GM23248 (cell line): ENCODE results near the gene HDHD2. TPM values are rescaled to one million over a fixed set of nuclear protein-coding genes. Genes with fewer than 3 reads are reported as not detected.

Experiments used
- DNase-seq: peaks from one replicate; pipeline ENCODE4 v3.0.0-alpha.2; 2015
- H2AFZ ChIP-seq: fragments of 200-600 bp; sonication (generic); 2 replicates; pipeline ENCODE4 v1.6.1; 2016; ENCODE audit warnings: antibody characterized with exemption
- H3F3A ChIP-seq: fragments of 200-600 bp; sonication (generic); 2 replicates; pipeline ENCODE4 v1.6.1; 2016; ENCODE audit warnings: mild to moderate bottlenecking, antibody characterized with exemption, mixed run types; ENCODE audit not compliant: insufficient read depth
- H3K27ac ChIP-seq: fragments of 200-600 bp; sonication (generic); 2 replicates; pipeline ENCODE4 v1.5.1; 2016; ENCODE audit warnings: mild to moderate bottlenecking
- H3K27me3 ChIP-seq: fragments of 200-600 bp; sonication (generic); replicated peaks from 2 replicates; pipeline ENCODE4 v1.6.1; 2016; ENCODE audit warnings: mild to moderate bottlenecking; ENCODE audit not compliant: insufficient read depth
- H3K36me3 ChIP-seq: fragments of 200-600 bp; sonication (generic); 2 replicates; pipeline ENCODE4 v1.6.1; 2016; ENCODE audit warnings: low read depth, mild to moderate bottlenecking
- H3K4me1 ChIP-seq: fragments of 200-600 bp; sonication (generic); 2 replicates; pipeline ENCODE4 v1.6.1; 2016; ENCODE audit warnings: mild to moderate bottlenecking; ENCODE audit not compliant: insufficient read depth
- H3K4me2 ChIP-seq: fragments of 200-600 bp; sonication (generic); one replicate; pipeline ENCODE4 v1.6.1; 2016; ENCODE audit warnings: mild to moderate bottlenecking; ENCODE audit not compliant: unreplicated experiment
- H3K4me3 ChIP-seq: fragments of 200-600 bp; sonication (generic); 2 replicates; pipeline ENCODE4 v1.5.1; 2016; ENCODE audit warnings: mild to moderate bottlenecking
- H3K79me2 ChIP-seq: fragments of 200-600 bp; sonication (generic); 2 replicates; pipeline ENCODE4 v1.6.1; 2016; ENCODE audit warnings: mild to moderate bottlenecking; ENCODE audit not compliant: insufficient read depth
- H3K9ac ChIP-seq: fragments of 200-600 bp; sonication (generic); 2 replicates; pipeline ENCODE4 v1.6.1; 2016; ENCODE audit warnings: mild to moderate bottlenecking
- H3K9me2 ChIP-seq: fragments of 200-600 bp; sonication (generic); 2 replicates; pipeline ENCODE4 v1.6.1; 2016; ENCODE audit warnings: mixed run types, mild to moderate bottlenecking, moderate library complexity; ENCODE audit not compliant: insufficient read depth
- H3K9me3 ChIP-seq: fragments of 200-600 bp; sonication (generic); one replicate; pipeline ENCODE4 v1.6.1; 2017; ENCODE audit warnings: low read depth
- H4K20me1 ChIP-seq: fragments of 200-600 bp; sonication (generic); 2 replicates; pipeline ENCODE4 v1.6.0; 2016; ENCODE audit not compliant: insufficient read depth
- EZH2 ChIP-seq: fragments of 200-600 bp; sonication (generic); IDR thresholded peaks from 2 replicates; pipeline ENCODE4 v1.6.1; 2018; ENCODE audit warnings: antibody characterized with exemption, mild to moderate bottlenecking; ENCODE audit not compliant: insufficient read depth, poor library complexity, severe bottlenecking
- EZH2phosphoT487 ChIP-seq: fragments of 200-600 bp; sonication (generic); IDR thresholded peaks from 2 replicates; pipeline ENCODE4 v1.6.1; 2018; ENCODE audit warnings: antibody characterized with exemption, moderate library complexity, mild to moderate bottlenecking, low read depth; ENCODE audit not compliant: insufficient read depth
- WGBS, 2 experiments: methylation state at CpG; one replicate each; pipeline ENCODE4 v1.1.6; 2015 to 2017; ENCODE audit warnings: low lambda C conversion rate in 2 of 2, low coverage in 1 of 2; ENCODE audit errors: missing lambda C conversion rate in 2 of 2; 5-methylcytosine and 5-hydroxymethylcytosine counted together
- in situ Hi-C: fragments of 300-500 bp; cut with MboI; formaldehyde crosslinking; loops from 2 replicates; pipeline ENCODE4 v1.15.0; 2020
- polyA plus RNA-seq: library from polyadenylated mRNA; unstranded; fragments of >200 nt; fragmentation: Nextera tagmentation; extraction: Ambion mirVana; gene quantifications from 2 replicates; pipeline ENCODE4 v1.2.1, GENCODE V29; 2016
- total RNA-seq: library from RNA; depleted of rRNA; stranded (reverse); fragments of >200 nt; shearing (Covaris generic); gene quantifications from 2 replicates; pipeline ENCODE4 v1.2.3, GENCODE V29; 2014

The HDHD2 gene
- total and polyA plus RNA-seq, 2 experiments from 2014 or later: 14.2 to 25.4 TPM

GRCh38 chr18:47120428-47120827, 29.9 kb downstream of the HDHD2 start:
- DNase-seq: no peak
- H3K79me2 ChIP-seq: no peaks in the 10 kb centered on the region

GRCh38 chr18:47118981-47119380, 31.3 kb downstream of the HDHD2 start:
- Histone ChIP-seq H3K27ac (peak overlapping the region; percentile 57), H3K4me2 (peak overlapping the region; percentile 2), H3K27me3 (no peaks in the 10 kb centered on the region), H2AFZ (no peak overlapping the region), H3K4me1 (peaks cover 20% of the 10 kb centered on the region), H3K9ac (no peak overlapping the region), H3K79me2 (no peaks in the 10 kb centered on the region), H3K9me3 (no peaks in the 10 kb centered on the region), H3K4me3 (no peak overlapping the region), H3K36me3 (peaks cover 6% of the 10 kb centered on the region; the same call in 1 of the 2 replicates), H3F3A (peaks cover 23% of the 10 kb centered on the region), H3K9me2 (no peaks in the 10 kb centered on the region), H4K20me1 (no peaks in the 10 kb centered on the region)
- in situ Hi-C loops: no loop called here
- no peak for TF ChIP-seq EZH2phosphoT487
- no peak for TF ChIP-seq EZH2
- DNase-seq: peak; percentile 80
- WGBS, 2 experiments: 11 to 12% methylated on average over 2 of the region's 2 CpGs

More at GRCh38 chr18:47120428-47120827, 29.9 kb downstream of the HDHD2 start:
- Histone ChIP-seq H3K4me1 (peaks cover 15% of the 10 kb centered on the region), H2AFZ (no peak overlapping the region), H3F3A (peaks cover 23% of the 10 kb centered on the region), H4K20me1 (no peaks in the 10 kb centered on the region), H3K27me3 (no peaks in the 10 kb centered on the region), H3K9me2 (no peaks in the 10 kb centered on the region), H3K4me3 (no peak overlapping the region), H3K9ac (no peak overlapping the region), H3K9me3 (no peaks in the 10 kb centered on the region), H3K4me2 (no peak overlapping the region), H3K27ac (no peak overlapping the region), H3K36me3 (0 out of 2 replicates have a peak, but pooled peaks cover 3% of the 10 kb centered on the region)
- no peak for TF ChIP-seq EZH2
- TF ChIP-seq EZH2phosphoT487: no peak
- 98% methylated on average over 4 of the region's 4 CpGs for WGBS, 2 experiments
- in situ Hi-C loops: no loop called here

- Histone ChIP-seq H2AFZ (no peak overlapping the region), H3K9ac (no peak overlapping the region), H3K4me1 (peaks cover 20% of the 10 kb centered on the region), H3K79me2 (no peaks in the 10 kb centered on the region), H3F3A (peaks cover 21% of the 10 kb centered on the region), H3K9me2 (no peaks in the 10 kb centered on the region), H3K27ac (no peak overlapping the region), H3K4me2 (no peak overlapping the region), H3K4me3 (no peak overlapping the region), H3K27me3 (no peaks in the 10 kb centered on the region), H3K36me3 (peaks cover 21% of the 10 kb centered on the region; the same call in 1 of the 2 replicates), H4K20me1 (no peaks in the 10 kb centered on the region), H3K9me3 (no peaks in the 10 kb centered on the region)
- no peak for DNase-seq
- in situ Hi-C loops: no loop called here
- 71 to 73% methylated on average over 2 of the region's 2 CpGs for WGBS, 2 experiments
- no peak for TF ChIP-seq EZH2phosphoT487
- no peak for TF ChIP-seq EZH2
Observed at GRCh38 chr18:47115205-47115604, 35.1 kb downstream of the HDHD2 start.

GRCh38 chr18:47113796-47114540, 36.3 kb downstream of the HDHD2 start:
- Histone ChIP-seq H3K27me3 (no peaks in the 10 kb centered on the region), H2AFZ (no peak overlapping the region), H3K79me2 (no peaks in the 10 kb centered on the region), H3K36me3 (peaks cover 23% of the 10 kb centered on the region; the same call in 1 of the 2 replicates), H3K4me3 (no peak overlapping the region), H4K20me1 (no peaks in the 10 kb centered on the region), H3K9ac (no peak overlapping the region), H3K27ac (no peak overlapping the region), H3K4me1 (peaks cover 12% of the 10 kb centered on the region; the same call in 1 of the 2 replicates), H3F3A (peaks cover 9% of the 10 kb centered on the region), H3K9me2 (no peaks in the 10 kb centered on the region), H3K4me2 (no peak overlapping the region), H3K9me3 (no peaks in the 10 kb centered on the region)
- in situ Hi-C loops: no loop called here
- peak; percentile 63 for DNase-seq
- WGBS, 2 experiments: 63 to 72% methylated on average over 2 of the region's 2 CpGs
- no peak for TF ChIP-seq EZH2phosphoT487
- no peak for TF ChIP-seq EZH2
